SU-DHL-6 (cell line): ENCODE data around the gene OCIAD1.

Source experiments
- EZH2phosphoT487 ChIP-seq: fragments of 200-600 bp; sonication (generic), shearing (Covaris generic); conservative IDR thresholded peaks from 2 replicates; pipeline ENCODE4 v1.6.1; 2018; ENCODE audit warnings: mild to moderate bottlenecking, antibody characterized with exemption, low read length, moderate library complexity, mixed read lengths
- TF ChIP-seq, protein P1 (sequence below): fragments of 200-600 bp; sonication (generic); IDR thresholded peaks from one replicate; pipeline ENCODE4 v1.5.1; 2017; ENCODE audit warnings: antibody characterized with exemption, mild to moderate bottlenecking, low read length, moderate library complexity; ENCODE audit not compliant: insufficient read depth, poor library complexity, severe bottlenecking

DNA sequence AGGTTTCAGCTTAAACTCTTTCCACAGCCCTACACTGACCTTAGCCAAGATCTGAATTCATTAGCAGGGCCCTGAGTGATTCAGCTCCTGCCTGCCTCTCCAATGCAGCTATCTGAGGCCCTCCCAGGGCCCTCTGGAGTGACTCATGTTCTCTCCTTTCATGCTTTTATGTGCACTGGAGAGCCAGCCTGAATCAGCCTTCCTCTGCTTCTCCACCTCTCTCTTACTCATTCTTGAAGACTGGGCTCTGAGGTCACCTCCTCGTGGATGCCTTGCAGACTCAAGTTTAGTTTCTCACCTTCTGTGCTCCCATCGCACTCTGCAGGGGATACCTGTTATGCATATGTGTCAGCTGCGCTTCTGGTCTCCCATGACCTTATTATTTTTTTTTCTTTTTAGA is 78.8 kb downstream of the OCIAD1 start:
- TF ChIP-seq, protein P1, sequence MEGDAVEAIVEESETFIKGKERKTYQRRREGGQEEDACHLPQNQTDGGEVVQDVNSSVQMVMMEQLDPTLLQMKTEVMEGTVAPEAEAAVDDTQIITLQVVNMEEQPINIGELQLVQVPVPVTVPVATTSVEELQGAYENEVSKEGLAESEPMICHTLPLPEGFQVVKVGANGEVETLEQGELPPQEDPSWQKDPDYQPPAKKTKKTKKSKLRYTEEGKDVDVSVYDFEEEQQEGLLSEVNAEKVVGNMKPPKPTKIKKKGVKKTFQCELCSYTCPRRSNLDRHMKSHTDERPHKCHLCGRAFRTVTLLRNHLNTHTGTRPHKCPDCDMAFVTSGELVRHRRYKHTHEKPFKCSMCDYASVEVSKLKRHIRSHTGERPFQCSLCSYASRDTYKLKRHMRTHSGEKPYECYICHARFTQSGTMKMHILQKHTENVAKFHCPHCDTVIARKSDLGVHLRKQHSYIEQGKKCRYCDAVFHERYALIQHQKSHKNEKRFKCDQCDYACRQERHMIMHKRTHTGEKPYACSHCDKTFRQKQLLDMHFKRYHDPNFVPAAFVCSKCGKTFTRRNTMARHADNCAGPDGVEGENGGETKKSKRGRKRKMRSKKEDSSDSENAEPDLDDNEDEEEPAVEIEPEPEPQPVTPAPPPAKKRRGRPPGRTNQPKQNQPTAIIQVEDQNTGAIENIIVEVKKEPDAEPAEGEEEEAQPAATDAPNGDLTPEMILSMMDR, result no peak
- TF ChIP-seq EZH2phosphoT487, result no peak
